ENCODE data around the gene EEA1.
A peak's percentile ranks its signal among the peaks of the same experiment; 100 is the strongest.

EEA1 gene

DNA sequence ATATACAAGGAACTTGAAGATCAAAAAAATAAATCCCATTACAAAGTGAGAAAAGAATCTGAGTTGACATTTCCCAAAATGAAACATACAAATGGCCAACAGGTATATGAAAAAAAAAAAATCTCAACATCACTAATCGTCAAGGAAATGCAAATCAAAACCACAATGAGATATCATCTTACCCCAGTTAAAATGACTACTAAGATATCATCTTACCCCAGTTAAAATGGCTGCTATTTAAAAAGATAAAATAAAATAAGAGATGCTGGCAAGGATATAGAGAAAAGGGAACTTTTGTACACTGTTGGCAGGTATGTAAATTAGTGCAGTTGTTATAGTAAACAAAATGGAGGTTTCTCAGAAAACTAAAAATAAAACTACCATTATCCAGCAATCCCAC lies 181.9 kb downstream of the EEA1 start:
- DNase-seq (ENCODE audit: low spot score) = no peak

DNA sequence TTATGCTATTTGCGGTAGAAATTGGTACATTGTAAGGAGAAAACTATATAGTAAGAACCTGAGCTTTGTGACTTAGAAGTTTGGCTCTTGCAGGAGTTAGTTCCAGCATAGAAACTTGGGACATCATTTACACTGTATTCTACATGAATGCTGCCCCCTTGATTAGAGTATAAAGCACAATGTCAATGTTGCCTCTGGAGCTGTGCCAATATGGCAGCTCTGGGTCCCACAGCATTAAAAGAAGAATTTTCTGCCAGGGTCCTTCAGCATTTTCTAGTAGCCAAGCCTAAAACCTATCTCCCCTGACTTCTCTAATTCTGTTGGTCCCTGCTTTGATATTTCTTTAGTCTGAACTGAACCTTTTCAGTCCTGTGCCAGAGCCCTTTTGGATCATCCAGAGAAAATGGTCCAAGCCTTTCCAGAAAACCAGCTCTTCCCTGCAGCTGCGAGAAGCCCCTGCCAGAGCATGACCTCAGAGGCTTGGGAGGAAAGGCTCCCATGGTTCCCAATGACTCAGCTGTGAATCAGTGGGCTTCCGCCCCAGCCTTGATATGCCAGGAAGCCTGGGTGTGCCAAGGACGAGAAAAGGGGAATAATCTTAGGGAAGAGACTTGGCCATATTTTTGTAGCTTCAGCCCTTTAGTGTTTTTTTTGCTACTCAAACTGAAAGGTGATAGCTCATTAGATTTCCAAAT lies 183.1 kb downstream of the EEA1 start:
- DNase-seq (ENCODE audit: low spot score) = peak; percentile 77

DNA sequence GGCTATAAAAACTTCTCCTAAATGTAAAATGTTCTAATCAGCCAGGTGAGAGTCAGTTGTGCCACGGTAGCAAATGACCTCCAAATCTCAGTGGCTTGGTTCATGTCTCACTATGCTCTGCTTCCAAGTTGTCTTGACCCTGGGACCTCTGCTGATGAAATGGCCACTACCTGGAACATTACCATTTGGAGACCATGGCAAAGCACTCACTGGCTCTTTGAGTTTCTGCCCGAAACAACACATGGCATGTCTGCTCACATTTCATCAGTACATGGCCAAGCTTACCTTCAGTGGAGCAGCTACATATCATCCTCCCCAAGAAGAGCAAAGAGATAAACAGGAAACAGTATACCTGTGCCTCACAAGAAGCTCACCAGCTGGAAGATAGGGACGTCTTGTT lies 186.1 kb downstream of the EEA1 start:
- DNase-seq (ENCODE audit: low spot score) = no peak

- DNase-seq (ENCODE audit: low spot score) = no peak
Measured at GRCh38 chr12:92740411-92740810, 188.7 kb downstream of the EEA1 start.

DNA sequence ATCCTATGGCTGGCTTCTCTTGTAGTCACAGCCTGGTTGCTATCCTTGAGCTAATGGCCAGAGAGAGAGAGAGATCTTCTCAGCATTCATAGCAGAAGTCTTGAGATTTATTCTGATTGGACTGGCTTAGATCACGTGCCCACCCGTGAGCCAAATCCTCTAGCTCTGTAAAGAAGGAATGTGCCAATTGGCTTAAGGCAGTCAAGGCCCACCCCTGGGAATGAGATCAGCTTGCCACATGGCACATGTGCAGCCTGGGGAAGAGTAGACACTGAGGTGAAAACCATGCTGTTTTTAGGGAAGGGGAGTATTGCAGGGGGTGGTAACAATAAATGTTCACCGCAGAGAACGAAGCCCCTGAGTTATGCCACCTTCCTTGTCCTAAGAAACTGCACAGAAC lies 190.0 kb downstream of the EEA1 start:
- DNase-seq (ENCODE audit: low spot score) = no peak

- DNase-seq (ENCODE audit: low spot score) = no peak
Measured at GRCh38 chr12:92737855-92738850, 190.9 kb downstream of the EEA1 start.

DNA sequence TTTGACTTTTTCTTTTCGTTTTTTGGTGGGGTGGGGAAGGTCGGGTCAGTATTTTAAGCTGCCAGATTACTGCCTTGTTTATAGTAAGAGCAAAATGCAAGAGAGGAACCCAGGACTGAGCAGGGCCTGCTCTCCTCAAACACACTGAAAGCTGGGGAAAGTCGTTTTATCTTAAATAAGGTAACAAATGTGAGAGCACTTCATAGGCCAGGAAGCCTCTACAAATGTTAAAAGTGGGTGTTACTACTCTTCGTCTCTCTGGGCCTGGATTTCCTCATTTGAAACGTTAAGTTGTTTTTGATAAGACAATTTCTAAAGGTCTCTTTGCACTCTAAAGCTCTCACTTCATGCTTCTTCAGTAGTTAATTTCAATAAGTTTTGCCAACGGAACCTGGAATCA lies 192.5 kb downstream of the EEA1 start:
- no peak for DNase-seq (ENCODE audit: low spot score)

- DNase-seq (ENCODE audit: low spot score) = peak; percentile 3
Measured at GRCh38 chr12:92735131-92735721, 193.9 kb downstream of the EEA1 start.

DNA sequence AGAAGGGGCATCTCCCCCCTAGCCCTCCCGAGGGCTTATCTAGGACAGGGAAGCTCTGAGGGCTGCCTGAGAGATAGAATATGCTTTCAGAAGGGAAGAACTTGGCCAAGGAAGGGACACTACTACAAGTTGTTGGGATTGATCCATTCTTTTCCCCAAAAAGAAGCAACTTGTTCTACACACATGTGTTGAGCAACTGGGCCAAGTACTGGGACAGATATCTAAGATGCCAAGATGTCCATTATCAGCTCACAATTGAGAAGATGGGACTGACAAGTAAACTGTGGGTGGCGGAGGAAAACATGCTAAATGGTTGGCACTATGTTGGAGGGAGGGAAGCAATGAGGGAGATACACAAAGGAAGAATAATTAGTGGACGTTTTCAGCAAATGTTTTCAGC lies 195.4 kb downstream of the EEA1 start:
- no peak for DNase-seq (ENCODE audit: low spot score)

DNA sequence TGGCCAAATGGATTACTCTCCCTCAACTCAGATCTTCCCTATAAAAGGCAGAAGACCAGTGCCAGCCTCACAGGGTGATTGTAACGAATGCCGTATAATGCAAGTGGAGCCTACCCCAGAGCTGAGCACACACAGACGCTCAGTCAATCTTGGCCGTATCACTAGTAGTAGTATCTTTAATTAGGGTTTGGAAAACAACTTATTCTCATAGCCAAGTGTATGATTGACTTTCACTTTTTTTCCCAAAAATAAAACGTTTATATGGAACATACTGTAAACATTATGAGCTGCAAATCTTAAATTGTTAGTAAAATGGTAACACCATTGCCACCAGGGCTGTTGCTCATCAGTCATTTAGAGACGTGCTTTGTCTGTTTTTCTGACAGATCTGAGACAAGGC lies 195.9 kb downstream of the EEA1 start:
- DNase-seq (ENCODE audit: low spot score) = no peak

DNA sequence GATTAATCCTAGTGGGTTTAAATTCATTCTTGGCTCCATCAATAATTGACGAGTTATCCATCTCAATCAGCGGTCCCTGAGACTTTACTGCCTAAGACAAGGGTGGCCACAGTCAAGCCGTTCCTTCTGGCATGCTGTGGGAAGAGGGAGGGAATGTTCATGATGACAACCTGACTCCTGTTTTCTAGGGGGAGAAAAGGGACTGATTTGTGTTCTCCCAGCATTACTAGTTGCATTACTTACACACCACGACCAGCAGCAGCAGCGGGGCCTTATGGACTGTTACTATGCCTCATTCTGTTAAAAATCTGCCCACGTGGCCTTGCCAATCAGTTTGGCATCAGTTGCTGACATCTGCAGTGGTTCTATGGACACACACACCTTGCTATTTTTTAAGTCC lies 196.4 kb downstream of the EEA1 start:
- DNase-seq (ENCODE audit: low spot score) = no peak

DNA sequence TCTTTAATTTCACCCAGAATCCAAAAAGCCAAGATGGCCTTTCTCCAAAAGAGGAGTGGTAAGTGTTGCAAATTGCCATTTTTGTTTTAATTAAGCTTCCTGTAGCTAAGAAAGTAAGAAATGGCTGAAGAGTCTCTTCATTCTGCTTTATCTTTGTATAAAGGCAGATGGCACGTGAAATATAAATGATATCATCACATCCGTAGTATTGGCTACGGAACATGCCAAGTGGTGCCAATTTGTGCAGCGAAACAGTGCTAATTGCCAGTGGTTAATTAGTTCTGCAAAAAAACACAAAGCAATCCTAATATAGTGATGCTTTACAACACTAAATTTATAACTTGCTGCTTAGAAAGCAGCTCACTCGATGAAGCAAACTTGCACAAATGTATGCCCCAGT lies 196.9 kb downstream of the EEA1 start:
- no peak for DNase-seq (ENCODE audit: low spot score)

GRCh38 chr12:92730758-92731157 lies 198.3 kb downstream of the EEA1 start:
- DNase-seq (ENCODE audit: low spot score) = no peak

GRCh38 chr12:92729773-92730305 lies 199.3 kb downstream of the EEA1 start:
- no peak for DNase-seq (ENCODE audit: low spot score)

GRCh38 chr12:92726850-92727249 lies 202.2 kb downstream of the EEA1 start:
- DNase-seq (ENCODE audit: low spot score) = no peak

DNA sequence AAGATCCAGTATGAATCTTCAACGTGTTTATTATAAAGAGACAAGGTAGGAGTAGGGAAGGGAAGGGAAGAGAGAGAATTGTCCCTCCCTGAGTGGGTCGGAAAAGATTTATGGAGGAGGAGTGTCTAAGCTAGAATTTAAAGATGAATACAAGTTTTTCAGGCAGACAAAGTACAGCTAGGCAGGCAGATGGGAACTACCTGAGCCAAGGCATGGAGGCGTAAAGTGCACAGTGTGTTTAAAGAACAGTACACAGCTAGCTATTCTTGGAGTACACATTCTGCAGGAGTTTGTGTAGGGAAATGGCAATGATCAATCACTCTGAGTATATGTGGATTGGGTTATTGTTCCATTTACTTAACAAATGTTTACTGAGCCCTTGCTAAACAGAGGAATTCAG lies 206.2 kb downstream of the EEA1 start:
- DNase-seq (ENCODE audit: low spot score) = no peak

DNA sequence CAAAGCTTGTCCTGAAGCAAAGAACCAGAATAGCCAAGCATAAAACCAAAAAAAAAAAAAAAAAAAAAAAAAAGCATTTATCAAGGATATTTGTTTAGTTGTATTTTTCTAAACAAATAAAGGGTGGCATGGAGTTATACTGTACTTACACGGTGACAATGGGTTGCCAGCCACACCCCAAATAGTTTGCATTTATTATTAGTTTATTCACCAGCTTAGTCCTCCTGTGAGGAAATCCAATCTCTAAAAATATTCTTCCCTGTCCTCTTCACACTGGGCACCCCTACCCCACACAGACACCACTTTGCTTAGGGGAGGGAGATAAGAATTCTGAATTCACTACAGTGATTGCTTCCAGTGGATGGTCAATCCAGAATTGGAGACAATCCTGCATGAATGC lies 207.4 kb downstream of the EEA1 start:
- no peak for DNase-seq (ENCODE audit: low spot score)

GRCh38 chr12:92721130-92721529 lies 208.0 kb downstream of the EEA1 start:
- DNase-seq (ENCODE audit: low spot score) = no peak
